Measurements from ENCODE around the gene AQP12B.
"Not testable (repeated sequence)": the region's sequence is repeated elsewhere in the genome, so short reads cannot be mapped to it uniquely, and the experiment has no call there.

AQP12B gene

GRCh38 chr2:240702640-240703011, 19.9 kb upstream of the AQP12B start:
- TF ChIP-seq ZFX (IDR thresholded peaks at IDR 0.05; ENCODE audit: borderline replicate concordance) (no peak), CTCF (IDR thresholded peaks at IDR 0.05) (no peak)
- H3K27ac ChIP-seq = no peak overlapping the region

GRCh38 chr2:240701736-240702639, 19.3 kb upstream of the AQP12B start:
- no peak for TF ChIP-seq ZFX (IDR thresholded peaks at IDR 0.05; ENCODE audit: borderline replicate concordance)
- TF ChIP-seq CTCF (IDR thresholded peaks at IDR 0.05) = no peak
- H3K27ac ChIP-seq = no peak overlapping the region

- no peak overlapping the region for H3K27ac ChIP-seq
- TF ChIP-seq CTCF (IDR thresholded peaks at IDR 0.05) (no peak), ZFX (IDR thresholded peaks at IDR 0.05; ENCODE audit: borderline replicate concordance) (no peak)
Measured at GRCh38 chr2:240701091-240701735, 18.5 kb upstream of the AQP12B start.

GRCh38 chr2:240700616-240701015, 17.9 kb upstream of the AQP12B start:
- H3K27ac ChIP-seq = not testable (repeated sequence)

- not testable (repeated sequence) for H3K27ac ChIP-seq
Measured at GRCh38 chr2:240699835-240700234, 17.1 kb upstream of the AQP12B start.

GRCh38 chr2:240698852-240699561, 16.3 kb upstream of the AQP12B start:
- H3K27ac ChIP-seq = not testable (repeated sequence)

GRCh38 chr2:240696469-240696868, 13.8 kb upstream of the AQP12B start:
- H3K27ac ChIP-seq = not testable (repeated sequence)

- not testable (repeated sequence) for H3K27ac ChIP-seq
Measured at GRCh38 chr2:240695593-240695992, 12.9 kb upstream of the AQP12B start.

GRCh38 chr2:240694304-240694703, 11.6 kb upstream of the AQP12B start:
- not testable (repeated sequence) for H3K27ac ChIP-seq

GRCh38 chr2:240692583-240693561, 10.2 kb upstream of the AQP12B start:
- not testable (repeated sequence) for H3K27ac ChIP-seq

- H3K27ac ChIP-seq = not testable (repeated sequence)
Measured at GRCh38 chr2:240691631-240692420, 9.1 kb upstream of the AQP12B start, which contains the start of gene AQP12A. Gene AQP12A, plus strand, starts transcription at chr2:240691866. Its CDS starts 48 bp downstream, at chr2:240691914.

- not testable (repeated sequence) for H3K27ac ChIP-seq
Measured at GRCh38 chr2:240691075-240691427, 8.4 kb upstream of the AQP12B start.

- H3K27ac ChIP-seq = not testable (repeated sequence)
Measured at GRCh38 chr2:240690421-240691074, 7.9 kb upstream of the AQP12B start.
